ENCODE data around the gene CHD5.

- no peak for TF ChIP-seq REST (IDR thresholded peaks at IDR 0.05; ENCODE audit: borderline replicate concordance)
- TF ChIP-seq, protein P1, sequence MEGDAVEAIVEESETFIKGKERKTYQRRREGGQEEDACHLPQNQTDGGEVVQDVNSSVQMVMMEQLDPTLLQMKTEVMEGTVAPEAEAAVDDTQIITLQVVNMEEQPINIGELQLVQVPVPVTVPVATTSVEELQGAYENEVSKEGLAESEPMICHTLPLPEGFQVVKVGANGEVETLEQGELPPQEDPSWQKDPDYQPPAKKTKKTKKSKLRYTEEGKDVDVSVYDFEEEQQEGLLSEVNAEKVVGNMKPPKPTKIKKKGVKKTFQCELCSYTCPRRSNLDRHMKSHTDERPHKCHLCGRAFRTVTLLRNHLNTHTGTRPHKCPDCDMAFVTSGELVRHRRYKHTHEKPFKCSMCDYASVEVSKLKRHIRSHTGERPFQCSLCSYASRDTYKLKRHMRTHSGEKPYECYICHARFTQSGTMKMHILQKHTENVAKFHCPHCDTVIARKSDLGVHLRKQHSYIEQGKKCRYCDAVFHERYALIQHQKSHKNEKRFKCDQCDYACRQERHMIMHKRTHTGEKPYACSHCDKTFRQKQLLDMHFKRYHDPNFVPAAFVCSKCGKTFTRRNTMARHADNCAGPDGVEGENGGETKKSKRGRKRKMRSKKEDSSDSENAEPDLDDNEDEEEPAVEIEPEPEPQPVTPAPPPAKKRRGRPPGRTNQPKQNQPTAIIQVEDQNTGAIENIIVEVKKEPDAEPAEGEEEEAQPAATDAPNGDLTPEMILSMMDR (IDR thresholded peaks at IDR 0.05; ENCODE audit: poor library complexity, severe bottlenecking): no peak
- no peak for TF ChIP-seq EP300 (conservative IDR thresholded peaks at IDR 0.05; ENCODE audit: poor library complexity, severe bottlenecking)
- no peak for TF ChIP-seq RAD21 (conservative IDR thresholded peaks at IDR 0.05)
- no peak for TF ChIP-seq POLR2AphosphoS5 (IDR thresholded peaks at IDR 0.05)
- no peak for TF ChIP-seq EZH2 (IDR thresholded peaks at IDR 0.05; ENCODE audit: borderline replicate concordance, insufficient read depth, low read length, poor library complexity, severe bottlenecking)
These were observed 12.5 kb downstream of the CHD5 start for GRCh38 chr1:6167391-6168303.

All from neural cell (in vitro differentiated cells).